Measurements from ENCODE around the gene PPP3CA. TPM values are rescaled to one million over a fixed set of nuclear protein-coding genes. Genes with fewer than 3 reads are reported as not detected.
A peak's percentile ranks its signal among the peaks of the same experiment; 100 is the strongest.

The PPP3CA gene
- total and polyA plus RNA-seq, 2 experiments from 2014 or later: 27.0 to 45.2 TPM

DNA sequence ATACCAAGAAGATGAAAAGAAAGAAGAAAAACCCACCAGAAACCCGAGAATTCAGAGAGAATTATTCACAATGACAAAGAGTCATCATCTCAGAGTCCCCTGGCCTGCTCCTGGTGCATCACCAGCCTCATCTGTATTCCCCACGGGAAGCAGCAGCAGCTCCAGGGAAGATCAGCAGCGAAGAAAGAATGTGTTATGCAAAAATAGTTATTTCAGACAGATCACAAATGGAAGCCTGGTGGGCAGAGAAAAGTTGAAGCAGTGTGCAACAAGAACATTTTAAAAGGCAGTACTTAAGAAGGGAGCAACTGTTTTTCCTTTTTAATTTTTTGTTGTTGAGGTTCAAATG lies 189.2 kb downstream of the PPP3CA start:
- Histone ChIP-seq H2AFZ (no peak overlapping the region), H3K4me2 (no peak overlapping the region), H3K27me3 (ENCODE audit: insufficient read depth) (no peaks in the 10 kb centered on the region), H3K79me2 (replicated peaks; ENCODE audit: insufficient read depth) (no peaks in the 10 kb centered on the region), H3K4me3 (no peak overlapping the region), H3K9me2 (ENCODE audit: insufficient read depth) (no peaks in the 10 kb centered on the region), H3K36me3 (ENCODE audit: insufficient read depth) (no peaks in the 10 kb centered on the region), H3K4me1 (ENCODE audit: insufficient read depth) (peaks cover 28% of the 10 kb centered on the region; the same call in 1 of the 2 replicates), H4K20me1 (replicated peaks; ENCODE audit: insufficient read depth) (no peaks in the 10 kb centered on the region), H3F3A (replicated peaks; ENCODE audit: low read depth) (no peaks in the 10 kb centered on the region), H3K27ac (ENCODE audit: low read depth) (no peak overlapping the region)
- peak overlapping the region; percentile 45; the same call in 1 of the 2 replicates for H3K27ac Mint-ChIP-seq
- no peak for DNase-seq (ENCODE audit: low spot score)
- H3K9me3 Mint-ChIP-seq: no peaks in the 10 kb centered on the region
- H3K4me1 Mint-ChIP-seq: peaks cover 51% of the 10 kb centered on the region
- peak; percentile 53 for ATAC-seq
- no peak for TF ChIP-seq STAT1 (IDR thresholded peaks at IDR 0.05; ENCODE audit: unreplicated experiment)
- TF ChIP-seq, protein P1, sequence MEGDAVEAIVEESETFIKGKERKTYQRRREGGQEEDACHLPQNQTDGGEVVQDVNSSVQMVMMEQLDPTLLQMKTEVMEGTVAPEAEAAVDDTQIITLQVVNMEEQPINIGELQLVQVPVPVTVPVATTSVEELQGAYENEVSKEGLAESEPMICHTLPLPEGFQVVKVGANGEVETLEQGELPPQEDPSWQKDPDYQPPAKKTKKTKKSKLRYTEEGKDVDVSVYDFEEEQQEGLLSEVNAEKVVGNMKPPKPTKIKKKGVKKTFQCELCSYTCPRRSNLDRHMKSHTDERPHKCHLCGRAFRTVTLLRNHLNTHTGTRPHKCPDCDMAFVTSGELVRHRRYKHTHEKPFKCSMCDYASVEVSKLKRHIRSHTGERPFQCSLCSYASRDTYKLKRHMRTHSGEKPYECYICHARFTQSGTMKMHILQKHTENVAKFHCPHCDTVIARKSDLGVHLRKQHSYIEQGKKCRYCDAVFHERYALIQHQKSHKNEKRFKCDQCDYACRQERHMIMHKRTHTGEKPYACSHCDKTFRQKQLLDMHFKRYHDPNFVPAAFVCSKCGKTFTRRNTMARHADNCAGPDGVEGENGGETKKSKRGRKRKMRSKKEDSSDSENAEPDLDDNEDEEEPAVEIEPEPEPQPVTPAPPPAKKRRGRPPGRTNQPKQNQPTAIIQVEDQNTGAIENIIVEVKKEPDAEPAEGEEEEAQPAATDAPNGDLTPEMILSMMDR (conservative IDR thresholded peaks at IDR 0.05; ENCODE audit: low read depth in 2 of 2): no peak
- no peaks in the 10 kb centered on the region for H3K36me3 Mint-ChIP-seq (ENCODE audit: low read depth)
- H3K4me3 Mint-ChIP-seq: no peak overlapping the region
- H3K27me3 Mint-ChIP-seq (ENCODE audit: insufficient read depth, low read depth, poor library complexity): peaks cover 2% of the 10 kb centered on the region

DNA sequence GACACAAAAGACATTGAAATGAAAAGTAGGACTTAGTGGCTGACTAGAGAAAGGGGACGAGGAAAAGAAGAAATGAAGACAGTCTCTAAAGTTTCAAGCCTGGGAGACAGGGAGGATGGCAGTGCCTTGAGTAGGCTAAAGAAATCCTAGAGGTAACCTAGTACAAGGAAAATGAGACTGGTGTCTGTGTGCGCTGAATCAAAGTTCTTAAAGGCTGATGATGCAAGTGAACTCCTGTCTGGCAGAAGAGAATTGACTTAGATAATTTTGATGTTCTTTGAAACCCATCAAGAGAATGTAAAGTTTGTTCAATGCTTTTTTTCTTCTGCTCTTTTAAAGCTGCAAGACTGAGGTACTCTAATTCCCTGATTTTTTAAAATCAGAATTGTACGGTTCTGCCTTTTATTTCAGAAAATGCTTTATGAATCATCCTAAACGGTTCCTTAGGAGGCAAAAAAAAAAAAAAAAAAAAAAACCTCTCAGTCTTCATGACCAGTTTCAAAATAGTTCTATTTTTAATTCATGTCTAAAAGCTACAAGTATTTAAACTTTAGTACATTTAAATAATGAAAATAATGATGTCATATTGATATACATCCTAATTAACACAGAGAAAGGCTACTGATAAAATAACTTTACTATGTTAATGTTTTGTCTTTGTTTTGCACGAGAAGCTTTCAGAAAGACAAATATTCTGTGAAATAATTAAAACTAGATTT lies 189.8 kb downstream of the PPP3CA start:
- no peak; the same call in 2 of the 3 replicates for ATAC-seq
- no peak overlapping the region for H3K4me2 ChIP-seq
- Mint-ChIP-seq H3K36me3 (ENCODE audit: low read depth) (no peaks in the 10 kb centered on the region), H3K27me3 (ENCODE audit: insufficient read depth, low read depth, poor library complexity) (peaks cover 2% of the 10 kb centered on the region), H3K4me3 (peak overlapping the region; percentile 3; the same call in 1 of the 3 replicates), H3K4me1 (peaks cover 54% of the 10 kb centered on the region), H3K27ac (peak overlapping the region; percentile 66; the same call in 1 of the 2 replicates), H3K9me3 (no peaks in the 10 kb centered on the region)
- H3K27me3 ChIP-seq (ENCODE audit: insufficient read depth): no peaks in the 10 kb centered on the region
- peaks cover 28% of the 10 kb centered on the region; the same call in 1 of the 2 replicates for H3K4me1 ChIP-seq (ENCODE audit: insufficient read depth)
- H3K36me3 ChIP-seq (ENCODE audit: insufficient read depth): no peaks in the 10 kb centered on the region
- no peaks in the 10 kb centered on the region for H4K20me1 ChIP-seq (replicated peaks; ENCODE audit: insufficient read depth)
- H3K9me2 ChIP-seq (ENCODE audit: insufficient read depth): no peaks in the 10 kb centered on the region
- no peak overlapping the region for H3K4me3 ChIP-seq
- no peak overlapping the region for H3K27ac ChIP-seq (ENCODE audit: low read depth)
- H3K79me2 ChIP-seq (replicated peaks; ENCODE audit: insufficient read depth): no peaks in the 10 kb centered on the region
- no peak for DNase-seq (ENCODE audit: low spot score)
- TF ChIP-seq STAT1 (IDR thresholded peaks at IDR 0.05; ENCODE audit: unreplicated experiment): no peak
- no peak for TF ChIP-seq ZNF114 (CRISPR knock-in tag; IDR thresholded peaks at IDR 0.05)
- no peak for TF ChIP-seq EZH2phosphoT487 (IDR thresholded peaks at IDR 0.05; ENCODE audit: unreplicated experiment)
- TF ChIP-seq ZNF331 (CRISPR knock-in tag; IDR thresholded peaks at IDR 0.05; ENCODE audit: low read depth): no peak
- TF ChIP-seq, protein P1 (conservative IDR thresholded peaks at IDR 0.05; ENCODE audit: low read depth in 2 of 2): no peak
- TF ChIP-seq, protein P2, sequence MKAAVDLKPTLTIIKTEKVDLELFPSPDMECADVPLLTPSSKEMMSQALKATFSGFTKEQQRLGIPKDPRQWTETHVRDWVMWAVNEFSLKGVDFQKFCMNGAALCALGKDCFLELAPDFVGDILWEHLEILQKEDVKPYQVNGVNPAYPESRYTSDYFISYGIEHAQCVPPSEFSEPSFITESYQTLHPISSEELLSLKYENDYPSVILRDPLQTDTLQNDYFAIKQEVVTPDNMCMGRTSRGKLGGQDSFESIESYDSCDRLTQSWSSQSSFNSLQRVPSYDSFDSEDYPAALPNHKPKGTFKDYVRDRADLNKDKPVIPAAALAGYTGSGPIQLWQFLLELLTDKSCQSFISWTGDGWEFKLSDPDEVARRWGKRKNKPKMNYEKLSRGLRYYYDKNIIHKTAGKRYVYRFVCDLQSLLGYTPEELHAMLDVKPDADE (IDR thresholded peaks at IDR 0.05): no peak
- TF ChIP-seq NANOG (IDR thresholded peaks at IDR 0.05; ENCODE audit: borderline replicate concordance): no peak
- TF ChIP-seq JUNB (IDR thresholded peaks at IDR 0.05; ENCODE audit: unreplicated experiment): no peak
- TF ChIP-seq, protein P3, sequence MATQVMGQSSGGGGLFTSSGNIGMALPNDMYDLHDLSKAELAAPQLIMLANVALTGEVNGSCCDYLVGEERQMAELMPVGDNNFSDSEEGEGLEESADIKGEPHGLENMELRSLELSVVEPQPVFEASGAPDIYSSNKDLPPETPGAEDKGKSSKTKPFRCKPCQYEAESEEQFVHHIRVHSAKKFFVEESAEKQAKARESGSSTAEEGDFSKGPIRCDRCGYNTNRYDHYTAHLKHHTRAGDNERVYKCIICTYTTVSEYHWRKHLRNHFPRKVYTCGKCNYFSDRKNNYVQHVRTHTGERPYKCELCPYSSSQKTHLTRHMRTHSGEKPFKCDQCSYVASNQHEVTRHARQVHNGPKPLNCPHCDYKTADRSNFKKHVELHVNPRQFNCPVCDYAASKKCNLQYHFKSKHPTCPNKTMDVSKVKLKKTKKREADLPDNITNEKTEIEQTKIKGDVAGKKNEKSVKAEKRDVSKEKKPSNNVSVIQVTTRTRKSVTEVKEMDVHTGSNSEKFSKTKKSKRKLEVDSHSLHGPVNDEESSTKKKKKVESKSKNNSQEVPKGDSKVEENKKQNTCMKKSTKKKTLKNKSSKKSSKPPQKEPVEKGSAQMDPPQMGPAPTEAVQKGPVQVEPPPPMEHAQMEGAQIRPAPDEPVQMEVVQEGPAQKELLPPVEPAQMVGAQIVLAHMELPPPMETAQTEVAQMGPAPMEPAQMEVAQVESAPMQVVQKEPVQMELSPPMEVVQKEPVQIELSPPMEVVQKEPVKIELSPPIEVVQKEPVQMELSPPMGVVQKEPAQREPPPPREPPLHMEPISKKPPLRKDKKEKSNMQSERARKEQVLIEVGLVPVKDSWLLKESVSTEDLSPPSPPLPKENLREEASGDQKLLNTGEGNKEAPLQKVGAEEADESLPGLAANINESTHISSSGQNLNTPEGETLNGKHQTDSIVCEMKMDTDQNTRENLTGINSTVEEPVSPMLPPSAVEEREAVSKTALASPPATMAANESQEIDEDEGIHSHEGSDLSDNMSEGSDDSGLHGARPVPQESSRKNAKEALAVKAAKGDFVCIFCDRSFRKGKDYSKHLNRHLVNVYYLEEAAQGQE (IDR thresholded peaks at IDR 0.05; ENCODE audit: unreplicated experiment): no peak
- no peak for TF ChIP-seq CREB1 (CRISPR knock-in tag; IDR thresholded peaks at IDR 0.05; ENCODE audit: low read depth)
- no peak overlapping the region for H2AFZ ChIP-seq
- H3F3A ChIP-seq (replicated peaks; ENCODE audit: low read depth): no peaks in the 10 kb centered on the region
